ENCODE measurements around the gene CLDN18. TPM values are rescaled to one million over a fixed set of nuclear protein-coding genes. Genes with fewer than 3 reads are reported as not detected.

Gene CLDN18
- total and polyA plus RNA-seq, 2 of the 8 experiments (the other 6 are each of a cell fraction or from before 2014, with no cell fraction given): not detected

DNA sequence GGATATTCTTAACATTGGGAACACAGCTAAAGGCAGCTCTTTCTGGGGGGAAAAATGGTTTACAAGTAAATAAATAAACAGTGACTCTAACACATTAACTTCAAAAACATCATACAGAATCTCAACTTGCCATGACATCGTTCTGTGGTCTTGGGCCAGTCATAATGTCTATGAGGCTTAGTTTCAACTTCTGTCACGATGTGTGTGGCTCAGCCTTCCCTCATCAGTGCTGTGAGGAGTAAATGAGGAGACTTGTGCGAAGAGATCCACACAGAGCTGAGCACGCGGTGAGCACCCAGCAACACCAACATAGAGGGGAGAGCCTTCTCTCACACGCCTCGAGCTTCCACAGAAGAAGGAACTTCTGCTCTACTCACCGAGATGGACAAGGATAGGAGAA is 56.4 kb downstream of the CLDN18 start (continued):
- no peak for TF ChIP-seq GABPA (IDR thresholded peaks at IDR 0.05; ENCODE audit: borderline replicate concordance, insufficient read depth, low read length)
